ENCODE results near the gene SEPSECS.

SEPSECS gene

DNA sequence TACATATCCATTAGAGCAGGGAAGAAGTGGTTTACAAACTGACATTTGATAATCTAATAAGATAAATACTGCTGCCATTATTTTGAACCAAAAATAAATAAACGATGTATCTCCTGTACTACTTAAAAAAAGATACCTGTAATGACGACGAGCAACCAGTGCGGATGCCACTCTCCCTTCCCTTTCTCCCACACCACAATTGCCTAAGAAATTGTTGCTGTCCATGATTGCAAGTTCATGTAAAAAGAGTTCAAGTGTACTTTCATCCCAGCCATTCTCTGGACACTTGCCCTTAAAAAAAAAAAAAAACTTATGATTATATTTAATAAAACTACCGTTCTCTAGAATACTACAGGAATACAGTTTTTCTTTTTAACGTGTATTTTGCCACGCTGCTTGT, 1.4 kb downstream of the SEPSECS start:
- Histone ChIP-seq H3K36me3 (peaks cover 26% of the 10 kb centered on the region), H3K4me1 (peaks cover 28% of the 10 kb centered on the region), H3K9ac (no peak overlapping the region), H3K4me2 (peak overlapping the region; percentile 93), H3K27me3 (no peaks in the 10 kb centered on the region), H3K4me3 (peak overlapping the region; percentile 79), H4K20me1 (no peaks in the 10 kb centered on the region), H3K27ac (no peak overlapping the region), H3K9me3 (no peaks in the 10 kb centered on the region)
- no peak for TF ChIP-seq Cebpa-rat (IDR thresholded peaks at IDR 0.05)

DNA sequence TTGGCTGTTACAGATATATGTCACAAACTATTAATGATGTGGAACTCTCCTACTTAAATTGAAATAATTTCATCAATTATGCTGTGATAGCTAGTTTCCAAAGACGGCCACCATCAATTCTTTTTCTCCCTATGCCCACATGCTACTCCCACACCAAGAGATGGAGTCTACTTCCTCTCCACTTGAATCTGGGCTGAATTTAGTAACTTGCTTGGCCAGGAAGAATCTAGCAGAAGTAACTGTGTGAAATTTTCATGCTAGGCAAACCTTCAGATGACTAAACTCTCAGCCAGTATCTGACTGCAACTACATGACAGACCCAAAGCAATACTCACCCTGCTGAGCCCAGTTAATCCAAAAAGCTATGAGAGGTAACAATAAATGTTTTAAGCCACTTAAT, 3.2 kb downstream of the SEPSECS start:
- H3K36me3 ChIP-seq: peaks cover 20% of the 10 kb centered on the region
- no peaks in the 10 kb centered on the region for H3K9me3 ChIP-seq
- no peak overlapping the region for H3K4me3 ChIP-seq
- no peak overlapping the region for H3K27ac ChIP-seq
- TF ChIP-seq Cebpa-rat (IDR thresholded peaks at IDR 0.05): no peak
- no peak overlapping the region for H3K9ac ChIP-seq
- H4K20me1 ChIP-seq: no peaks in the 10 kb centered on the region
- H3K27me3 ChIP-seq: no peaks in the 10 kb centered on the region
- H3K4me2 ChIP-seq: no peak overlapping the region
- peaks cover 22% of the 10 kb centered on the region for H3K4me1 ChIP-seq

DNA sequence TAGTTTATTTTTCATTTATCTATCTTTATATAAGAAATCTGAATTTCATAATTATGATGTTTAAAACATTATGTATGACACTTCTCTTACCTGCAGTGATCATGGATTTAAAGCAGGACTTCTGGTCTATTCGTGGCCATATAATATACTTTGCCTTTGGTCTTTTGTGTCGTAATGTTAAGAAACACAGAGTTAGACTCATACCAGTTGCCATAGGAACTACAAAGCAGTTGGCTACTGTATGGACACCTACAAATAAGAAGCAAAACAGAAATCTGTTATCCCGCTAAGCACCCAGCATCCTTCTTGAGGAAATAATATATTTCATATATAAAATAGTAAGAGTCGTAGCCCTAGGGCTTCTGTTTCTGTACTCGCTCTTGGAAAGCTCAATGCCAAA, 4.3 kb downstream of the SEPSECS start:
- H3K27me3 ChIP-seq: no peaks in the 10 kb centered on the region
- peaks cover 12% of the 10 kb centered on the region for H3K4me1 ChIP-seq
- no peak overlapping the region for H3K4me3 ChIP-seq
- H3K4me2 ChIP-seq: no peak overlapping the region
- H3K9ac ChIP-seq: no peak overlapping the region
- no peaks in the 10 kb centered on the region for H3K9me3 ChIP-seq
- peaks cover 23% of the 10 kb centered on the region for H3K36me3 ChIP-seq
- no peak overlapping the region for H3K27ac ChIP-seq
- TF ChIP-seq Cebpa-rat (IDR thresholded peaks at IDR 0.05): no peak
- no peaks in the 10 kb centered on the region for H4K20me1 ChIP-seq

DNA sequence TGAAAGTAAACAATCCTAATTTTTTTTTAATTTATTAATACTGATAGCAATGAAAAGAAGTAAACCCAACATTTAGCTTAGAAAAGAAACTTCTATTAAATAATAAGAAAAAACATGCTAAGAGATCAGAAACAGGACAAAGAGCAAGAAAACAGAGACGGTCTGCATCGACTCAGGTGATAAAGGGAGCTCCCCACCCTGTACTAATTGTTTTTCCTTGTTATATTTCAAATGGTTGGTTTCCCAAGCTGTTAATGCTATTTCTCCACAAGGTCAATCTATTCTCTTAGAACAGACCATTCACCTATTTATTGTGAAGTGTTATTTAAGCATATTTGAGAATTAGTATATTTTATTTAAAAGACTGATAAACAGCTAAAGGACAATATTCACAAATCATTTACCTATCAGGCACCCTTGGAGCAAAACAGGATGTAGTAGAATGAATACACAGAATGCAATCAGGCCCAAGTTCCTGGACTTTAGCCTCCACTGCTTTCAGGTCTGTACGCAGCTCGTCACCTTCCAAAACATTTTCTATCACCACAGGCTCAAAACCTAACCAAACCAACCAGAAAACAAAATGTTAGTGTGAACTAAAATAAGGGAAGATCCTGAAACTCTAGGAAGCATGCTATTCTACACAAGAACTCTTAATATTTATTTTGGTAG, 5.5 kb downstream of the SEPSECS start:
- no peak for TF ChIP-seq Cebpa-rat (IDR thresholded peaks at IDR 0.05)
- Histone ChIP-seq H3K27me3 (no peaks in the 10 kb centered on the region), H4K20me1 (no peaks in the 10 kb centered on the region), H3K9me3 (no peaks in the 10 kb centered on the region), H3K4me2 (no peak overlapping the region), H3K9ac (no peak overlapping the region), H3K4me3 (no peak overlapping the region), H3K4me1 (peaks cover 12% of the 10 kb centered on the region), H3K27ac (no peak overlapping the region), H3K36me3 (peaks cover 31% of the 10 kb centered on the region)

DNA sequence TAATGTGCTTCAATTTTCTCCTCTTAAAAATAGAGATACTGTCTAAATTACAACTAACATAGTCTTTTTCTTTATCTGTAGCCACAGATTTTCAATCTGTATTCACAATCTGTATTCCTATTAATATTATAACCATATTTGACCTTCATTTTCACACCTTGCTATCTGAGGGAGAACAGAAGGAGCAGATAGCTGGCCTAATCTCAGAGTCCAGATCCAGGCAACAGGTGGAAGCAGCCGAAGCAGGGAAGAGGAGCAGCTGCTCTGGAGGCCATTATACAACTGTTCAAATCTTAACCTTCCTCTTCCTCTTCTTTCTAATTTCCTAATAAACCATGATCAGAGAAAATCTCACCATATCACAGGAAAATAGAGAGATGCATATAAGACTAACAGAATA, 14.2 kb downstream of the SEPSECS start:
- Histone ChIP-seq H3K27me3 (no peaks in the 10 kb centered on the region), H3K36me3 (peaks cover 31% of the 10 kb centered on the region), H3K9ac (no peak overlapping the region), H3K9me3 (no peaks in the 10 kb centered on the region), H3K4me1 (no peaks in the 10 kb centered on the region), H3K27ac (no peak overlapping the region), H3K4me2 (no peak overlapping the region), H3K4me3 (no peak overlapping the region), H4K20me1 (no peaks in the 10 kb centered on the region)
- no peak for TF ChIP-seq Cebpa-rat (IDR thresholded peaks at IDR 0.05)

DNA sequence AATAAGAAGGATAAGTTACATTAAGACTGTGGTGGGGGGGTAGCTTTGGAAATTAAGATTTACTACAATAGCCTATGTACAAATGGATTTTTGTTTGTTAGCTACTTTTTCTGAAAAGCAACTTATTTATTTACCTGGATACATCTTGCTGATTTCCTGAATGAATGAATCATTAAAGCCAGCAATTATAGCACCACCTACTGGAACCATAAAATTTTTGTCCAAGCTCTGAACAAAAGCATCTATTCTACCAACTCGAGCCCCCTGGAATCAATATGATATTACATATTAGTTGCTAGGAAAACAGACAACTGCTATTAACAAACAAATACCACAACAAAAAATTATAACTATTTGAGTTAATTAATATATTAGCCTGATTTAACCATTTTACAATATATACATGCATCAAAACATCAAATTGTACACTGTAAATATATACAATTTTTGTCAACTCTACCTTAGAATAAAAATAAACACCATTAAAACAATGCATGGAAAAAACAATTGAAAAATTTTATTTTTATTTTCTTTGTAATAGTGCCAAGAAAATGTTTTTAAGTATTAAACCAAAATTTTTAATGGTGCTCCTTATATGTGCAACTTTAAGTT, 15.3 kb downstream of the SEPSECS start:
- no peaks in the 10 kb centered on the region for H4K20me1 ChIP-seq
- no peaks in the 10 kb centered on the region for H3K27me3 ChIP-seq
- TF ChIP-seq Cebpa-rat (IDR thresholded peaks at IDR 0.05): no peak
- no peak overlapping the region for H3K9ac ChIP-seq
- H3K4me1 ChIP-seq: no peaks in the 10 kb centered on the region
- no peak overlapping the region for H3K27ac ChIP-seq
- H3K4me3 ChIP-seq: no peak overlapping the region
- H3K4me2 ChIP-seq: no peak overlapping the region
- no peaks in the 10 kb centered on the region for H3K9me3 ChIP-seq
- H3K36me3 ChIP-seq: peaks cover 23% of the 10 kb centered on the region

DNA sequence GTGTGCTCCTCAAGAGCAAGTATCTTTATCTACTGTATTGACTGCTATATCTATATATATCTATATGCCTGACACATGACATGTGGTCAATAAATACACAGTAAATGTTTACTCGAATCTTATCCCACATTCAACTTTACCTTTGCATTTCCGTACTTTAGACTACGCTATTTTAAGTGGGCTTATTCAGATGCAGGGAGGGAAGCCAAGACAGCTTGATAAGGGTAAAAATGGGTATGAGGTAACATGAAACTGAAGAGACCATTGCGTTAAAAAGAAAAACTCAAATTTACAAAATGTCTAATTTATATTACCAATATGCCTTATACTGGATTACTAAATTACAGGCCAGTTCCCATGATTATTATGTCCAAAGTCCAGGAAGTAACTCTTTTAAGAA, 17.8 kb downstream of the SEPSECS start:
- no peak for TF ChIP-seq Cebpa-rat (IDR thresholded peaks at IDR 0.05)
- no peak overlapping the region for H3K4me2 ChIP-seq
- H3K36me3 ChIP-seq: peaks cover 30% of the 10 kb centered on the region
- H4K20me1 ChIP-seq: no peaks in the 10 kb centered on the region
- H3K9me3 ChIP-seq: peaks cover 5% of the 10 kb centered on the region
- H3K4me1 ChIP-seq: no peaks in the 10 kb centered on the region
- H3K27ac ChIP-seq: no peak overlapping the region
- no peak overlapping the region for H3K9ac ChIP-seq
- H3K27me3 ChIP-seq: no peaks in the 10 kb centered on the region
- no peak overlapping the region for H3K4me3 ChIP-seq

DNA sequence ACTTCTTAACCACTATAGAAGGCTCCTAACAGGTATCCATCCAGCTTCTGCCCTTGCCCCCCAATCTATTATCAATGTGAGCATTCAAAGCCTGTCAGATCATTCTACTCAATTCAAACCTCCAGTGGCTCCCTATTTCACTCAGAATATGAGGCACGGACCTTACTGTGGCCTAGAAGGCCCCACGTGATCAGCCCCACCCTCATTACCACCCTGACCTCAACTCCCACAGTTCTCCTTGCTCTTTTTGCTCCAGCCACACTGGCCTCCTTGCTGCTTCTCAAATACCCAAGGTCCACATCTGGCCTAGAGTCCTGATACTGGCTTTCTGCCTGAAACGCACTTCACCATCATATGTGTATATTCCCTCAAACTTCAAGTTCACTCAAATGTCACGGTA, 18.7 kb downstream of the SEPSECS start:
- no peaks in the 10 kb centered on the region for H3K27me3 ChIP-seq
- TF ChIP-seq Cebpa-rat (IDR thresholded peaks at IDR 0.05): no peak
- H3K4me2 ChIP-seq: no peak overlapping the region
- H4K20me1 ChIP-seq: no peaks in the 10 kb centered on the region
- no peak overlapping the region for H3K4me3 ChIP-seq
- no peak overlapping the region for H3K9ac ChIP-seq
- no peaks in the 10 kb centered on the region for H3K4me1 ChIP-seq
- no peak overlapping the region for H3K27ac ChIP-seq
- H3K9me3 ChIP-seq: peaks cover 14% of the 10 kb centered on the region
- peaks cover 35% of the 10 kb centered on the region for H3K36me3 ChIP-seq

DNA sequence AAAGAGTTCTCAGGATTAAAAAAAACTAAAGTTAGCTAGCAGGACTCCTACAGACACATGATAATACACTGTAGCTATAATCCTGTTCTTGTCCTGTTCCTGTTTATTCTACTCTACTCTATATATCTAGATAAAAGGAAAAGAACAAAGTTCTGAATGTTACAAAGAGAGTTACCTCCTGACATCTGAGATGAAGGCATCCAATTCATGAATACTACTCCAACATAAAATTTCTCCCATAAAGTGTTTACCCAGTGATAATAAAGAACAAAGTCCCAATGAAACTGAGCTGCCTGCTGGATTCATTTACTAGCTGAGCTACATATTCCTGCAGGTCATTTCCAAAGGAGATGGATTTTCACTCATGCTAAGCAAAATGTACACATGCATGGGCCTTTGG, 27.1 kb downstream of the SEPSECS start:
- no peak overlapping the region for H3K4me3 ChIP-seq
- H3K9me3 ChIP-seq: peaks cover 16% of the 10 kb centered on the region
- H3K4me1 ChIP-seq: no peaks in the 10 kb centered on the region
- peaks cover 24% of the 10 kb centered on the region for H3K36me3 ChIP-seq
- no peak for TF ChIP-seq Cebpa-rat (IDR thresholded peaks at IDR 0.05)
- no peaks in the 10 kb centered on the region for H3K27me3 ChIP-seq
- H3K9ac ChIP-seq: no peak overlapping the region
- H4K20me1 ChIP-seq: no peaks in the 10 kb centered on the region
- no peak overlapping the region for H3K27ac ChIP-seq
- no peak overlapping the region for H3K4me2 ChIP-seq

DNA sequence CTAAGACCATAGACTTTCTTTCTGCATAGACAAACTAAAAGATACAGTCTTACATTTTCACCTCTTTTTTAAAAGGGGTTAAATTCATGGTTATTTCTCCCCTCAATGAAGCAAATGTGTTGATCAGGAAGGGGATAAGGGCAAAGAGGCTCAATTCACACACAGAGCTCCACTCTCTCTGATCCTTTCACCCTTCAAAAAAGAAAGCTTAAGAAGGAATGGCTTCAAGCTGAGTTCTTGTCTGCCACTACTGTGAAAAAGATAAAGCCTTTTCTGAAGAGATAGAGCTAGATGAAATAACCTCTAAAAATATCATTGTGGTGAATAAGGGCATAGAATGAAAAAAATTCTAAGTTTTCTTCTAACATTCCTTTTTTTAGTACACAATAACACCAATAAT, 28.3 kb downstream of the SEPSECS start:
- Histone ChIP-seq H3K4me3 (no peak overlapping the region), H3K27ac (no peak overlapping the region), H3K4me1 (no peaks in the 10 kb centered on the region), H3K27me3 (no peaks in the 10 kb centered on the region), H3K36me3 (peaks cover 18% of the 10 kb centered on the region), H3K9ac (no peak overlapping the region), H4K20me1 (no peaks in the 10 kb centered on the region), H3K9me3 (peaks cover 5% of the 10 kb centered on the region), H3K4me2 (no peak overlapping the region)
- TF ChIP-seq Cebpa-rat (IDR thresholded peaks at IDR 0.05): no peak
